T-helper 2 cell treated with Interferon-gamma antibody and Interleukin-4, amounts not matched to agents 5 μg/mL and 100 μg/mL, for 36 hours (primary cell): ENCODE data around the gene UQCC5.
"Not testable (repeated sequence)": the region's sequence is repeated elsewhere in the genome, so short reads cannot be mapped to it uniquely, and the experiment has no call there.

ENCODE experiments used
- DNase-seq: peaks from one replicate; pipeline ENCODE4 v3.0.0; 2021; ENCODE audit warnings: low spot score
- H3K27ac Mint-ChIP-seq: one replicate; pipeline ENCODE4 v1.8.0; 2021; ENCODE audit warnings: mild to moderate bottlenecking, mixed read lengths
- H3K27me3 Mint-ChIP-seq: one replicate; pipeline ENCODE4 v1.8.0; 2021; ENCODE audit warnings: low read depth, mixed read lengths
- H3K36me3 Mint-ChIP-seq: one replicate; pipeline ENCODE4 v1.8.0; 2021; ENCODE audit warnings: low read depth, mixed read lengths
- H3K4me1 Mint-ChIP-seq: one replicate; pipeline ENCODE4 v1.8.0; 2021; ENCODE audit warnings: low read depth, mixed read lengths
- H3K4me3 Mint-ChIP-seq: one replicate; pipeline ENCODE4 v1.8.0; 2022; ENCODE audit warnings: mild to moderate bottlenecking, moderate library complexity, mixed read lengths
- H3K9me3 Mint-ChIP-seq: one replicate; pipeline ENCODE4 v1.8.0; 2021; ENCODE audit warnings: mixed read lengths

UQCC5 gene

DNA sequence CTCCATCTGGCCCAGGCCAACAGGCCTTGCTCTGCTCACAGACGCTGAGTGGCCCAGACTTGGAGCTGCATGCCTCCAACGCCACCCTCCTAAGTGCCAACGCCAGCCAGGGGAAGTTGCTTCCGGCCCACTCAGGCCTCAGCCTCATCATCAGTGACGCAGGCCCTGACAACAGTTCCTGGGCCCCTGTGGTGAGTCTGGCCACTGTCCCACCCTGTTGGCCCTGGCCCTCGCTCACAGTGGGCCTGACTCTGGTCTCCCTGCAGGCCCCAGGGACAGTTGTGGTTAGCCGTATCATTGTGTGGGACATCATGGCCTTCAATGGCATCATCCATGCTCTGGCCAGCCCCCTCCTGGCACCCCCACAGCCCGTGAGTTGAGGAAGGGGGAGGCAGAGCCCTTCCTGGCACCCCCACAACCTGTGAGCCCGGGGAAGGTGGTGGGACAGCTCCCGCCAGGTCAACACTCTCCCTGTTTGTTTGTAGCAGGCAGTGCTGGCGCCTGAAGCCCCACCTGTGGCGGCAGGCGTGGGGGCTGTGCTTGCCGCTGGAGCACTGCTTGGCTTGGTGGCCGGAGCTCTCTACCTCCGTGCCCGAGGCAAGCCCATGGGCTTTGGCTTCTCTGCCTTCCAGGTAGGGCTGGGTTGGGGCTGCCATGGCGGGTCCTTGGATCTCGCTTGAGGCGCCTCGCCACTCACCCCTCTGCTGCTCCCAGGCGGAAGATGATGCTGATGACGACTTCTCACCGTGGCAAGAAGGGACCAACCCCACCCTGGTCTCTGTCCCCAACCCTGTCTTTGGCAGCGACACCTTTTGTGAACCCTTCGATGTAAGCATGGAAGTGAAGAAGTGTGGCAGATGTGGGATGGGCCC is 12.8 kb upstream of the UQCC5 start:
- Mint-ChIP-seq H3K9me3 (no peaks in the 10 kb centered on the region), H3K27ac (no peak overlapping the region), H3K27me3 (no peaks in the 10 kb centered on the region), H3K4me1 (no peaks in the 10 kb centered on the region), H3K4me3 (no peak overlapping the region), H3K36me3 (no peaks in the 10 kb centered on the region)
- DNase-seq = no peak

DNA sequence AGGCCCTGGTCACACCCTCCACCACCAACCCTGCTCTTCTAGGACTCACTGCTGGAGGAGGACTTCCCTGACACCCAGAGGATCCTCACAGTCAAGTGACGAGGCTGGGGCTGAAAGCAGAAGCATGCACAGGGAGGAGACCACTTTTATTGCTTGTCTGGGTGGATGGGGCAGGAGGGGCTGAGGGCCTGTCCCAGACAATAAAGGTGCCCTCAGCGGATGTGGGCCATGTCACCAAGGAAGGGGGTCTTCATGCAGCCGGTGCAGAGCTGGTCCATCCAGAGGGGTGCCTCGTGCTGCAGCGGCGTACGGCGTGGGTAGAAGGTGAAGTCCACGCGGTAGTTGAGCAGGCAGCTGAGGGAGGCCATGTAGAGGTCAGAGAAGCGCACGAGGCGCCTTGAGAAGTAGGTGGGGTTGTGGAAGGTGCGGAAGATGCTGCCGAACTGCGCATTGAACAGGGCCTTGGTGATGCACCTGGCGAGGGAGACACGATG is 12.1 kb upstream of the UQCC5 start:
- Mint-ChIP-seq H3K9me3 (no peaks in the 10 kb centered on the region), H3K36me3 (no peaks in the 10 kb centered on the region), H3K27me3 (no peaks in the 10 kb centered on the region), H3K4me1 (no peaks in the 10 kb centered on the region), H3K27ac (no peak overlapping the region), H3K4me3 (no peak overlapping the region)
- no peak for DNase-seq

GRCh38 chr3:52524752-52525679 is 11.4 kb upstream of the UQCC5 start:
- H3K27ac Mint-ChIP-seq = no peak overlapping the region
- DNase-seq = no peak
- H3K27me3 Mint-ChIP-seq = no peaks in the 10 kb centered on the region
- no peak overlapping the region for H3K4me3 Mint-ChIP-seq
- no peaks in the 10 kb centered on the region for H3K36me3 Mint-ChIP-seq
- no peaks in the 10 kb centered on the region for H3K4me1 Mint-ChIP-seq
- H3K9me3 Mint-ChIP-seq = no peaks in the 10 kb centered on the region

GRCh38 chr3:52525680-52526561 is 10.5 kb upstream of the UQCC5 start:
- no peak for DNase-seq
- Mint-ChIP-seq H3K4me3 (no peak overlapping the region), H3K27ac (no peak overlapping the region), H3K27me3 (no peaks in the 10 kb centered on the region), H3K36me3 (no peaks in the 10 kb centered on the region), H3K4me1 (no peaks in the 10 kb centered on the region), H3K9me3 (no peaks in the 10 kb centered on the region)

- not testable (repeated sequence) for H3K4me1 Mint-ChIP-seq, H3K4me3 Mint-ChIP-seq, H3K27ac Mint-ChIP-seq, H3K9me3 Mint-ChIP-seq, H3K36me3 Mint-ChIP-seq, DNase-seq, H3K27me3 Mint-ChIP-seq
Measured at GRCh38 chr3:52526671-52527038, 9.8 kb upstream of the UQCC5 start.

DNA sequence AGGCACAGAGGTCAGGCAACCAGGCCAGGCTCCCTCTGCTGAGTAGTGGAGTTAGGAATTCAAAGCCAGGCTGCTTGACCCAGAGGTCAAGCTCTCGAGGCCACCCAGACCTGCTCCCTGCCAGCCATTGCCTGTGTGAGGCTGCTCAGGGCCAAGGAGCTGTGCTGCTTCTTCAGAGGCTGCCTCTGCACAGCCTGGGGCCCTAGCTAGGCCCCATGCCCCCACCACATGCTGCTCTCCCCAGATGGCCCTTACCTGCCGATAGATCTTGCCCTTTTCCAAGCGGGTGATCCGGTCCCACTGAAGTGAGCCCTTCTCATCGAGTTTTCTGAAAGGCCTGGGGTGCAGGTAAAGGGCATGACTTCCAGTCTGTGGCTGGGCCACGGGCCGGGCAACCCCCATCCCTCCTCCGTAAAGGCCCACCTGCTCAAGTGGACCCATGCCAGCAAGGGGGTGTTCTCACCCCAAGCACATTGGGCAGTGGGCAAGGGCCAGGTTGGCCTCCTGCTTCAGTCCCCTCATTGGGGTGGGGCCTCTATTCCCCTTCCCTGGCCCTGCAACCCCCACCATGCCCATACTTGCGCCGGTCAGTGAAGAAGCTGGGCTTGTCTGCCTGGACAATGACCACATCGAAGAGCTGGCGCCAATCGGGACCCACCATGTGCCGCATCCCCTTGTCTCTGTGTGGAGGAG is 9.2 kb upstream of the UQCC5 start:
- H3K27ac Mint-ChIP-seq = no peak overlapping the region
- no peaks in the 10 kb centered on the region for H3K27me3 Mint-ChIP-seq
- H3K9me3 Mint-ChIP-seq = no peaks in the 10 kb centered on the region
- H3K4me1 Mint-ChIP-seq = no peaks in the 10 kb centered on the region
- no peaks in the 10 kb centered on the region for H3K36me3 Mint-ChIP-seq
- DNase-seq = no peak
- H3K4me3 Mint-ChIP-seq = no peak overlapping the region

DNA sequence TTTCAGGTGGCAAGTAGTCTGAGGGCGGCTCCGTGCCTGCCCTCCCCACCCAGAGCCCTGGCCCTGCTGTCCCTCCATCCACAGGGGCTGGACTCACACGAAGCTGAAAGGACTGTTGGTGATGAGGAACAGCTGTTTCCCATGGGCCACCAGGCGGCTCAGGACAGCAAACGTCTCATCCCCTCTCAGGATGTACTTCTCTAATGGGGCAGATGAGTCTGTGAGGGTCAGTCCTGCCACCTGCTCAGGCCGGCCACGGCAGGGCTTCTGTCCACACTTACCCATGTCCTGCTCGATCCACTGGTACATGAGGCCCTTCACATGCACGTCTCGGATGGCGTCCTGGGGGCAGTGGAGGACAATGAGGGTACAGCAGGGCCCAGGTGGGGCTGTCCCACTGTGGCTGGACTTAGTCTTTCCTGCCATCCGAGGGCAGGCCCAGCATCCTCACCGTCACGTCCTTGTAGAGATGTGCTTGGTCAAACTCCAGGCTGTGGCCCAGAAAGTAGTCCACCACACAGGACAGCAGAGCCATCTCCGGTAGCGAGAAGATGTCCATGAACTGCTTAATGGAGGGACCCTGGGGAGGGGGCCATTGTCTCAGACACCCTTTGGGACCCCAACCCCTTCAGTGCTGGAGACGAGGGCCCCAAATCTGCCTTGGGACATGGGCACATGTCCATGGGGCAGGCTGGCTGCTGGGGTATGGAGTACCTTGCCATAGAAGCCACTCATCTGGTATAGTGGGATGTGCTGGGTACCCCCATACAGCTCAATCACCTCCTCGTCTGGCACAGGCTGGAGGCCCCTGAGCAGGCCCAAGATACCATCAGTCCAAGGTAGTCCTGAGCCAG is 8.4 kb upstream of the UQCC5 start:
- Mint-ChIP-seq H3K4me1 (peaks cover 4% of the 10 kb centered on the region), H3K27ac (no peak overlapping the region), H3K4me3 (no peak overlapping the region), H3K36me3 (no peaks in the 10 kb centered on the region), H3K27me3 (no peaks in the 10 kb centered on the region), H3K9me3 (no peaks in the 10 kb centered on the region)
- DNase-seq = no peak

DNA sequence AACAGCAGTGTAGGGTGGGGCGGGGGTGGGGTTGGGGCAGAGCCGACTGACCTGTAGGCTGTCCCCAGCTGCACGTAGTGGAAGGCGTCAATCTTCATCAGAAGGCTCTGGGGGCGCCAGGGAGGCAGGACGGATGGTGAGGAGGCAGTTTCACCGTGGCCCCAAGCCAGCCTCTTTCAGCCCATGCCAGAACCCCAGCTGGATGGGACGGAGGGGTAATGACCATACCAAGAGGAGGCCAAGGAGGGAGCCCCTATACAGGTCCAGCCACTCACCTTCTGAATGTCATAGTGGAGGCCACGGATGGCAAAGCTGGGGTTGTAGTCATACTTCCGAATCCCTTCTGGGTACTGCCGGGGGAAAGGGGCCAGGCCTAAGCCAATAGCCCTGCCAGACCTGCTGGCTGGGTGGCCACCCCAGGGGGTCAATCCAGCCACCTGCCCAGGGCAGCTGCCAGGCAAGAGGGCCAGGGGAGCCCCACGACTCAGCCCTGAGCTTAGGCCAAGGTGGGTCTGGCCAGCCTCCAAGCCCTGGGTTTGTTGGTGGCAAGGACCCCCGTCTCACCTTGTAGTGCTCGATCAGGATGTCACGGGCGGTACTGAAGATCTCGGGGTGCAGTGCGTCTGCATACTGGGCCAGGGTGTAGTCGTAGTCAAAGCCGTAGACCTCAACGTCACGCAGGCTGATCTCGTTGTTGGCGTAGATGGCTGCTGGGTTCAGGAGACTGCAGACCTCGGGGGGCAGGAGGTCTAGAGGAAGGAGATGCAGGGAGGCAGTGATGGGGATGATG is 7.6 kb upstream of the UQCC5 start:
- Mint-ChIP-seq H3K4me1 (peaks cover 4% of the 10 kb centered on the region), H3K36me3 (no peaks in the 10 kb centered on the region), H3K27me3 (no peaks in the 10 kb centered on the region), H3K27ac (no peak overlapping the region), H3K4me3 (no peak overlapping the region), H3K9me3 (no peaks in the 10 kb centered on the region)
- no peak for DNase-seq

- Mint-ChIP-seq H3K36me3 (no peaks in the 10 kb centered on the region), H3K4me1 (peaks cover 6% of the 10 kb centered on the region), H3K9me3 (no peaks in the 10 kb centered on the region), H3K27me3 (no peaks in the 10 kb centered on the region), H3K4me3 (no peak overlapping the region), H3K27ac (no peak overlapping the region)
- no peak for DNase-seq
Measured at GRCh38 chr3:52529376-52530333, 6.8 kb upstream of the UQCC5 start.

DNA sequence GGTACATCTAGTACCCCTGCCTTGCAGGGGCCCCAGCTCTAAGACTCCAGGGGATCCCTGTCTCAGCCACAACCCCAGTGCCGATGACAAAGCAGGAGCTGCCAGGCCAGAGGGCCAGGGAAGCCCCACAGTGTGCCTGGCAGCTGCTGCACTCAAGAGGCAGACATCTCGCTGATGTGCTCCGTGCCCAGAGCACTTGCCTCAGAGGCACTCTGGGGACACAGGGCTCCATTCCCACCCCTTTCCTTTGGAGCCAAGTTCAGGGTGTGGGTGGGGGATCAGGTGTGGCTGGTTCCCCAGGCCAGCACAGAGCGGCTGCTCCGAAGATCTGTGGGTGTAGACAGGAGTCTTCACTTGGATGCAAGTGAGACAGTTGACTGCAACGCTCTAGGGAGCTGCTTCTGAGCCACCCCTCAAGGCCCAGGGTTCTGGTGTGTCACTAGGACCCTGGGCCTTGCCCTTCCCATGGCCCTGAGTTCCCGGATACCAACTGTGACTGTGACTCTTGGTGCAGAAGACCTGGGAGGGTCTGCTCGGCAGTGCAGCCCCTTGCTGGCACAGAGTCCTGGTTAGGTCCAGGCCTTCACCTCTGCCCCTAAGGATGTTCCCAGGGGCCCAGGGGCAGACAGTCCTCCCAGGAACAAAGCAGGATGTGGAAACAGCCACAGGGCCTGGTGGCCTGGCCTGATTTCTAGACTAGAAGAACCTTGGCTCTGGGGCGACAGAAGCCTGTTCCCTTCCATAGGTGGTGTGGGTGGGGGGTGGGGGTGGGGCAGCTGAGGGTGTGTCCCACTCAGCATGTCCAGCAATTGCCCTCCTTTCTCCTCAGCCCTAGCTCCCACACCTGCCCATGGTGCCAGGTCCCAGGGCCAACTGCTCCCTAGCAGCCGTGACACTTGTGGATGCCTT is 5.2 kb upstream of the UQCC5 start:
- DNase-seq = no peak
- H3K36me3 Mint-ChIP-seq = no peaks in the 10 kb centered on the region
- peaks cover 13% of the 10 kb centered on the region for H3K4me1 Mint-ChIP-seq
- H3K27me3 Mint-ChIP-seq = no peaks in the 10 kb centered on the region
- no peak overlapping the region for H3K27ac Mint-ChIP-seq
- no peaks in the 10 kb centered on the region for H3K9me3 Mint-ChIP-seq
- no peak overlapping the region for H3K4me3 Mint-ChIP-seq
